ENCODE data around the gene MAP1B. TPM values are rescaled to one million over a fixed set of nuclear protein-coding genes. Genes with fewer than 3 reads are reported as not detected.

The MAP1B gene
- polyA plus RNA-seq, 1 donor from 2014 or later: 0.10 TPM

DNA sequence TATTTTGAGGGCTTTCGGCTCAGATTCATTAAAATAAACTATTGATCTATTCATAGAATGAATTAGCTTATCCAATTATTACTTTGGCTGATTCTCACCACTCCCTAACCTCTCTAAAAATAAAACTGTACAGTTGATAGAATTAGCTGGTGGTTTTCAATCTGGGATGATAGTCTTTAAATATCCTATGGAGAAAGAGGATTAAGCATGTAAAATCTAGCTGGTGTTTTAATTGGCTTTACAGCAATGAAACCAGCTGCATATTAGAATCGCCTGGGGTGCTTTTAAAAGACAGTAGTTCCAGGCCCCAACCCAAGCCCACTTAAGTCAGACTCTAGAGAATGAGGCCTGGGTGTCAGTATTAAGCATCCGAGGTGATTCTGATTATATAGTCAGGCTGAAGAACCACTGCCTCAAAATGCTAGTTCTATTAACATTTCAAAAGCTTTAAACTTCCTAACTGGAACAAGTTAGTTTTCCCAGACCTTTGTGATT, 95.1 kb downstream of the MAP1B start:
- H3K27me3 Mint-ChIP-seq: peaks cover 2% of the 10 kb centered on the region
- H3K27ac Mint-ChIP-seq: no peak overlapping the region
- no peaks in the 10 kb centered on the region for H3K4me1 Mint-ChIP-seq
- H3K36me3 Mint-ChIP-seq: peaks cover 4% of the 10 kb centered on the region
- no peak overlapping the region for H3K4me3 Mint-ChIP-seq
- H3K9me3 Mint-ChIP-seq: no peaks in the 10 kb centered on the region

DNA sequence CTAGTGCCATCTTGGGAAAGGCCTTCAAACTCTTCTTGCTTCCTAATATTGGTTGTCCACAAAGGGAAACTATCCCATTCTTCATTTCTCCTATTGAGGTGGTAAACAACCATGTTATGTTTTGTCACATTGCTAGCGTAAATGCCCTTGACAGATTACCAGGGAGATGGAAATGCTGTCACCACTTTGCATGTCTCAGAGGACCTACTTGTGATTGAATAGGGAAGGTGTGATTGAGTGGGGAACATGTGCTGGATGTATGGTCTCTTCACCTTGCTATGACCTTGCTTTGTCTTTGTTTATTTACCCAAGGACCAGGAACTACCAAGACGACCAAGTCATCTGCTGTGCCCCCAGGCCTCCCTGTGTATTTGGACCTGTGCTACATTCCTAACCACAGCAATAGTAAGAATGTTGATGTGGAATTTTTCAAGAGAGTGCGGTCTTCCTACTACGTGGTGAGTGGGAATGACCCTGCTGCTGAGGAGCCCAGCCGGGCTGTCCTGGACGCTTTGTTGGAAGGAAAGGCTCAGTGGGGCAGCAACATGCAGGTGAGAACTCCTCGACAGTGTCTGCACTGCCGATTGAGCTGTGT, 96.1 kb downstream of the MAP1B start:
- H3K36me3 Mint-ChIP-seq: peaks cover 4% of the 10 kb centered on the region
- no peak overlapping the region for H3K27ac Mint-ChIP-seq
- H3K9me3 Mint-ChIP-seq: no peaks in the 10 kb centered on the region
- H3K4me3 Mint-ChIP-seq: no peak overlapping the region
- no peaks in the 10 kb centered on the region for H3K4me1 Mint-ChIP-seq
- H3K27me3 Mint-ChIP-seq: peaks cover 2% of the 10 kb centered on the region

DNA sequence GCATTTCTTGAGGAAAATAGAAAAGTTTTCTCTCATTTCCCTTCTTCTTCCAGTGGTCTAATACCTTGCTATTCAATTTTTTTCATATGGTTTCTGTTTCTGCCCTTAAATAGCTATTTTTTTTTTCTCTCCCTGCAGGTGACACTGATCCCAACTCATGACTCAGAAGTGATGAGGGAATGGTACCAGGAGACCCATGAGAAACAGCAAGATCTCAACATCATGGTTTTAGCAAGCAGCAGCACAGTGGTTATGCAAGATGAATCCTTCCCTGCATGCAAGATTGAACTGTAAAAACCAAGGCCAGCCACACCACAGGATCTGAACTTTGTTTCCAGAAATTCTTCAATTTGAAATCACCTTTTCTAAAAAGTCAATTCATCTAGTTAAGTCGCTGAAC, 97.7 kb downstream of the MAP1B start:
- Mint-ChIP-seq H3K36me3 (peaks cover 2% of the 10 kb centered on the region), H3K4me3 (no peak overlapping the region), H3K27ac (no peak overlapping the region), H3K4me1 (no peaks in the 10 kb centered on the region), H3K27me3 (no peaks in the 10 kb centered on the region), H3K9me3 (no peaks in the 10 kb centered on the region)

DNA sequence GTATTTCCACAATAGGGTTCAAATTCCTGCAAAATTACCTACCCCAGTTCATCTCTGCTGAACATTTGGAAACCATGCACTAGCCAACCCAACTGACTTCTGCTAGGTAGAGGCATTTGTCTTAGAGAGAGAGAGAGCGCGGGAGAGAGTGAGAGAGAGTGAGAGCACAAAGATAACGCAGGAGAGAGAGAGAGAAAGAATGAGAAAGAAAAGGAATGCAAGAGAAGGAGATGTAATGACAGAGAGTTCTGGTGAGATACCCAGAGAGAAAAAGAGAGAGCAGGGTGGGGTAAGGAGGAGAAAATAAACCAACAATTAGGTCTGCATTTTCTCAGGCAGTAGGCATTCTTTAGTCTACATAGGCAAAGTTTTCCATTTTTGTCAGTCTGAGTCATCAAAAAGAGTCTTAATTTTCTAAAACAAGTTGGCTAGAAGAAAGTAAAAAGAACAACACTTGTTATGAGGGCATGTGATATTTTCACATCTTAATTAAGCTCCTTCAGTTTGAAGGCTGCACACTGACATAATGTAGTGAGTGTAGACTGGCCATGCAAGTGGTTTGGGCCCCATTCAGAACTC, 98.2 kb downstream of the MAP1B start:
- Mint-ChIP-seq H3K4me1 (no peaks in the 10 kb centered on the region), H3K4me3 (no peak overlapping the region), H3K9me3 (no peaks in the 10 kb centered on the region), H3K27ac (peak overlapping the region in 1 of 3 donors; percentile 21), H3K36me3 (peaks cover 2% of the 10 kb centered on the region), H3K27me3 (no peaks in the 10 kb centered on the region)

DNA sequence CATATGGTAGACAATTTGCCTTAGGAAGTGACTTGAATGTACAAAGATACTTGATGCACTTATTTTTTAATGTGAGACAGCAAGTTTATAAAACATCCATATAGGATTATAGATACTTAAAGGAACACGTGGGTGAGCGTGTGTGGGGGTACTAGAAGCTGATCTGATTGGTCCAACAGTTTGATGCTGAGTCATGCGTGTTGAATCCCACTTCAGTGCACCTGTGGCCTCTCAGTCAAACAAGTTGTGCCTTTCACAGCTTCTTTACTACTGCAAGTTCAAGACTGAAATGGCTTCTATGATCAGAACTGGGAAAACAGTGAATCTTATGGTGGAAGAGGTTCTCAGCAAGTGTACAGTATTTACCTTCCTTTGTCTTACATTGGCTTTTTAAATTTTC, 98.9 kb downstream of the MAP1B start:
- H3K4me3 Mint-ChIP-seq: no peak overlapping the region
- peak overlapping the region in 1 of 3 donors; percentile 21 for H3K27ac Mint-ChIP-seq
- H3K27me3 Mint-ChIP-seq: no peaks in the 10 kb centered on the region
- H3K9me3 Mint-ChIP-seq: no peaks in the 10 kb centered on the region
- peaks cover 2% of the 10 kb centered on the region for H3K36me3 Mint-ChIP-seq
- H3K4me1 Mint-ChIP-seq: no peaks in the 10 kb centered on the region

DNA sequence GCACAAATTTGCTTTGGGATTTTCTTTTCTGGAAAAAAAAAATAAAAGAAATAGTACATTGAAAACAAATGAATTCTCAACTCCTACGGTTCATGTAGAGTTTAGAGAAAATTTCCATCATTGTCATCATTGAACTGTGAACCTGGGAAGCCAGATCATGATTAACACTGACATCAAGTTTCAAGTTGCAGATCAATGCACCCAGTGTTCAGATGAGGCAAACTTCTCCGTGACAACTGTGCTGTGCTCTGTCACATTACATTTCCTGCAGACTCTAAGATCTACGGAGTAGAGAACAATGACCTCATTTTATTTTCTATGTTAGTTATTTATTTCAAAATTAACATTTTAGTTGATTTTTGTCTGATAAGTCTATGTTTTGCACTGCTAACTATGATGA, 99.7 kb downstream of the MAP1B start:
- H3K4me1 Mint-ChIP-seq: no peaks in the 10 kb centered on the region

DNA sequence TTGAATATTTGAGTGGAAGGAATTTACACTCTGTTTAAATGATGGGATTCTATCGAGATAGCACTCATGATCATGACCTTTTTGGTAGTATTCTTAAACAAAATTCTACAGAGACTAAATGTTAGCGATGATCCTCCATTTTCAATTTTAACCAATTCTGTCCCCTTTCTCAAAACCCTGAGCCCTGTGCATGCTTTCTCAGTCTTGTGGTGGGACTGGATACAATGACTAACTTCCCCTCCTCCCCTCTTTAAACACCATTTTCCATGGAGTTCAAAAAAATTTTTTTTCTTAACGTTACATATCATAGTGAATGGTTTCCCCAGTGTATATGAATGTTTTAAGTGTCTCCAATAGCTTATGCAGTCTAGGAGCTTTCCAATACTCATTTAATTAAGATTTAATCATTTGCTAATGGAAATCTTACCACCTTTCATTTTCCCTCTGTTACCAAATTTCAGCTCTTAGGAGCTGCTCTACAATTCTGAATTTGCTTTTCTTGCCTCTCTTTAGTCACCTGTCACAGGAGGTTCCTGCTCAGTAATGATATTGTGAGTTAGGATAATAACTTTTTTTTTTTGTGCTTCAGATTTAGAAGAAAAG, 101.2 kb downstream of the MAP1B start:
- no peaks in the 10 kb centered on the region for H3K4me1 Mint-ChIP-seq
- no peak overlapping the region for H3K4me3 Mint-ChIP-seq
- H3K27ac Mint-ChIP-seq: peak overlapping the region in 1 of 3 donors; percentile 6
- H3K9me3 Mint-ChIP-seq: no peaks in the 10 kb centered on the region
- H3K36me3 Mint-ChIP-seq: peaks cover 2% of the 10 kb centered on the region
- H3K27me3 Mint-ChIP-seq: no peaks in the 10 kb centered on the region

More for the DNA sequence above, 99.7 kb downstream of the MAP1B start:
- H3K36me3 Mint-ChIP-seq: peaks cover 2% of the 10 kb centered on the region
- H3K27ac Mint-ChIP-seq: no peak overlapping the region
- H3K9me3 Mint-ChIP-seq: no peaks in the 10 kb centered on the region
- no peaks in the 10 kb centered on the region for H3K27me3 Mint-ChIP-seq
- H3K4me3 Mint-ChIP-seq: no peak overlapping the region

DNA sequence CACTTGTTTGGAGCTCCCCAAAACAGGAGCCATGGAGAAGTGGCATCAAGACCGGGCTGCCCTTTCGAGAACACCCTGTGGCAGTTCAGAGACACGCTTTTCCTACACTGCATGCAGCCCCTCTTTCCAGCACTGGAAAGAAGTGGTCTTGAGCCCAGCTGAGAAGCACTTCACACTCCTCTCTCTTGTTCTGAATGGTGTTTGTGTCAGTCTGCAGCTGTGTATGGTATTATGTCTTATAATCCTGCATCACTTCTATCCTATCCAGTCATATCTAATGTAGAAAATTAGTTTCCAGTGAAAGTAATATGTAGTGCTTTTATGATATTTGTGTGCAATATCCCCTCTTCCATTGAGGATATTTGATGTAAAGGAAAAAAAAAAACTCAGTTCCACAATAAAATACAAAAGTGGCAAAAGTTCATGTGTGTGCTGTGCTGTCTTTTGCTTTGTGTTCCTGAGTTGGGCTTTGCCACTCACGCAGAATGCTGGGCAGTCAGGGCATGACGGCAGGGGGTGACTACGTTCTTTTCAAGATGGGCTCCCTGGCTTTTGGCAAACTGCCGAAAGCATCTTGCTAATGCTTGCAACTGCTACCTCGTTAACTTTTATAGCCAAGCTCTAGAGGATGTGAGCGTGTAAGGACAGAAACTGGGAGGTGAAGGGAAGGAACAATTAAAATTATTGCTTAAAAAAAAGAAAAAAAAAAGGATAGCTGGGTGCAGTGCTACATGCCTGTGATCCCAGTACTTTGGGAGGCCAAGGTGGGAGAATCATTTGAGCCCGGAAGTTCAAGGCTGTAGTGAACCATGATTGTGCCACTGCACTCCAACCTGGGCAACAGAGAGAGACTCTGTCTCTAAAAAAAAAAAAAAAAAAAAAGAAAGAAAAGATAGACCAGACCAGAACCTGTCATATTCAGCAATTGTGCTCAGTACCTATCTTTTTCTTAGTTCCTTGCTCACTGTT, 102.2 kb downstream of the MAP1B start:
- no peaks in the 10 kb centered on the region for H3K27me3 Mint-ChIP-seq
- H3K4me1 Mint-ChIP-seq: no peaks in the 10 kb centered on the region
- no peak overlapping the region for H3K4me3 Mint-ChIP-seq
- H3K36me3 Mint-ChIP-seq: peaks cover 2% of the 10 kb centered on the region
- H3K9me3 Mint-ChIP-seq: no peaks in the 10 kb centered on the region
- H3K27ac Mint-ChIP-seq: peak overlapping the region in 1 of 3 donors; percentile 23

DNA sequence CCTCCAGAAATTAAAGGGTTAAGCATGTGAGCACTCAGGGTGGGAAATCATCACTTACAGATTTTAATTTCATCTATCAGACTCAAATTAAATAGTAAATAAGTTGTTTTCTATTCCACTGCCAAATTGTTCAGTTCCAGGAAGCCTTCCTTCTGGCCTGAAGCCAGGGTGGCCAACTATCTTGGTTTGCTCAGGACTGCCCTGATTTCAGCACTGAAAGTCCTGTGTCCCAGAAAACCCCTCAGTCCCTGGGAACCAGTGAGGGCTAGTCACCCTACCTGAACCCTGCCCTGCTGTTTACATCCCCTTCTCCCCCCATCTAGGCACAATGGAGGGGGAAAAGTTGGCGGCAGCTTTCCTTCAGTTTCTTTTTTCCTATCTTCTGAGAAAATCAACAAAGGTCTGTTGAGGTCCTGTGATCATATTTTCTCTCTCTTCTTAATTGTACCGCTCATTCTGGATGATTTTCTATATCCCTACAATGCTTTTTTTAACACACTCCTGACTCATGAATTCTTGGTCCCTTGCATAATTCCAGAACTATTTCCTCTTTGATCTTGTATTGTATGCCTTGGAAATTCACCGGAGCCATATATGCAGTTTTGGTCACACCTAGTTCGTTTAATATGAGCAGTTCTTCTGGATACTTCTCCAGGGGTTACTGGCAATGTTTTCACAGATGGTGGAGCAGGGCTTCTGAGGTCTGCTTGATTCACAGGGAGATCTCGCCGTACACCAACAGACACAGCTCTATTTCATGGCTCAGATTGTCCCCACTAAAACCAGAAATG, 103.8 kb downstream of the MAP1B start:
- Mint-ChIP-seq H3K36me3 (no peaks in the 10 kb centered on the region), H3K27me3 (no peaks in the 10 kb centered on the region), H3K4me3 (no peak overlapping the region), H3K4me1 (no peaks in the 10 kb centered on the region), H3K27ac (no peak overlapping the region), H3K9me3 (no peaks in the 10 kb centered on the region)

DNA sequence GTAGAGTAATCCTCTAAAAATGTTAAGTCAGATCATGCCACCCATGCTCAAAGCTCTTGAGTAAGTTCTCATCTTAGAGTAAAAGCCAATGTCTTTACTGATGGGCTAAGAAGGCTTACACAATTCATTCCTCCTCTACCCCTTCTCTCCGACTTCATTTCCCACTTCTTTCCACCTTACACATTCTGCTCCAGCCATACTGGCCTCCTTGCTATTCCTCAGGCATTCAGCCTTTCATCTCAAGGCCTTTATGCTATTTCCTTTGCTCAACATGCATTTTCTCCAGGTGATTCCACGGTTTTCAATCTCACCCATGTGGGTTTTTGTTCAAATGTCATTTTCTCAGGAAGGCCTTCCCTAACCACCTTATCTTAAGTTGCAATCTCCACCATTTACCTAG, 104.9 kb downstream of the MAP1B start:
- no peaks in the 10 kb centered on the region for H3K9me3 Mint-ChIP-seq
- H3K27ac Mint-ChIP-seq: peak overlapping the region in 1 of 3 donors; percentile 19
- H3K4me3 Mint-ChIP-seq: no peak overlapping the region
- no peaks in the 10 kb centered on the region for H3K27me3 Mint-ChIP-seq
- H3K36me3 Mint-ChIP-seq: peaks cover 2% of the 10 kb centered on the region
- H3K4me1 Mint-ChIP-seq: no peaks in the 10 kb centered on the region

DNA sequence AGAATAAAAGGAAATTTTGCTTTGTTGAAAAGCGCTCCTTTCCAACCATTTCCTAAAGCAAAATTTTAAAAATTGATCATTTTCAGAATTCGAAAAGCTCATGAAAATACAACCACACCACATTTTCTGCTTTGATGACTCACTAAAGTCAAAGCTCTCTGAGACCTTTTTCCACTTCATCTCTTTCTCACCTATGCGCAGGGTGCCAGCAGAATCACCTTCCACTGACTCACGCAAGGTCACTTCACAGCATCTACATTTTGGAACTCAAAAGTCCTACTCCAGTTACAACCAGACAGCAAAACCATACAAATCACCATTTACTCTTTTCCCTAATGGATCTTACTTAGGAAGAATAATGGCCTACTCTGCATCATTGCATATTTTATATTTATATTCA, 106.2 kb downstream of the MAP1B start:
- Mint-ChIP-seq H3K27ac (no peak overlapping the region), H3K9me3 (no peaks in the 10 kb centered on the region), H3K4me3 (no peak overlapping the region), H3K36me3 (peaks cover 12% of the 10 kb centered on the region), H3K27me3 (no peaks in the 10 kb centered on the region), H3K4me1 (no peaks in the 10 kb centered on the region)

DNA sequence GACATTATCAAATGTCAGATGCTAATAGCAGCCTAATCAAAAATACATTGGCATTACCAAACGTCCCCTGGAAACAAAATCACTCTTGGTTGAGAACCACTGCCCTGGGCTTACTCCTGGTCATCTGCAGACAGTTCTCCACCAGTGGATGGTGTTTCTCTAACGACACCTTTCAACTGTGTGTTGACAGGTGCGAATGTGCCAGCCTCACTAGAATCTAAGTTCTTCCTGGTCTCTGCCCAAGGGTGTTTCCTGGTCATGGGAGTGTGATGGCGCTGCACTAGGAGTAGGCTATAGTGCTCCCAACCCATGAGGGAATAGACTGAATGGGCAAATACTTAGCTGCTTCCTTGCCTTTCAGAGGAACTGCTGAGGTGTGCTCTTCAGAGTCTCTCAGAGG, 106.9 kb downstream of the MAP1B start:
- Mint-ChIP-seq H3K36me3 (peaks cover 14% of the 10 kb centered on the region), H3K4me3 (no peak overlapping the region), H3K27me3 (no peaks in the 10 kb centered on the region), H3K27ac (no peak overlapping the region), H3K4me1 (no peaks in the 10 kb centered on the region), H3K9me3 (no peaks in the 10 kb centered on the region)

DNA sequence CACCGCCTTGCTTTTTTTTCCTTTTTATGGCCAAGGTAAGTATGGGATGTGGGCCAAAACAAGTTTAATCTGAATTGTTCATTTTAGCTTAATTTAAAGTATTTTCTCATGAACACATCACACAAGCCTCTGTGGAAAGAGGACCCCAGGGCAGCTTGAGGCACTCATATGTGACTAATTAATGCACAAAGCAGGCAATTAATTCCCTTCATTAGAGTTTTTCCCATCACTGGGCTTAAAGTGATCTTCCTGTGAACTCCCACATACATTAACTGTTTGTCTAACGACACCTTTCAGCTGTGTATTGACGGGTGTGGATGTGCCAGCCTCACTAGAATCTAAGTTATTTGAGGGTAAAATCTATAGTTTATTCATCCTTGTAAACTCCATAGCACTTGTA, 109.5 kb downstream of the MAP1B start:
- no peaks in the 10 kb centered on the region for H3K27me3 Mint-ChIP-seq
- no peaks in the 10 kb centered on the region for H3K4me1 Mint-ChIP-seq
- H3K4me3 Mint-ChIP-seq: no peak overlapping the region
- no peak overlapping the region for H3K27ac Mint-ChIP-seq
- H3K36me3 Mint-ChIP-seq: peaks cover 18% of the 10 kb centered on the region
- H3K9me3 Mint-ChIP-seq: no peaks in the 10 kb centered on the region

DNA sequence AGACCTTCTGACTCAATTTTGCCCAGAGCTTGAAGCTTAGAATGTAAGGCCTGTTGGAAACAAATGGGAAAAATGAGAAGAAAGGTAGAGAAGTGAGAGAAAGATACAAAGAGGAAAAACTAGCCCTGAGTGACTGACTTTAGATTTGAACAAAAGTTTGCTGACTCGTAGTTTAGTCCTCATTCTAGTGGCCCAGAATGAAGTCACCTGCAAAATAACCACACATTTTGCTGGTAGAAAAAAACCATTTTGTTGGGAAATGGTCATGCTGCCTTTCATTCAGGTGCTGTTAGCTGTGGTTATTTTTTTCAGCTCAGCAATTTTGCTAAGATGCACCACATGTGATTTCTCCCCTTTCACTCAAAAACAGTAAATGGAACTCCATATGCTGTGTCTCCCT, 113.8 kb downstream of the MAP1B start:
- no peaks in the 10 kb centered on the region for H3K4me1 Mint-ChIP-seq
- H3K27me3 Mint-ChIP-seq: no peaks in the 10 kb centered on the region
- no peak overlapping the region for H3K4me3 Mint-ChIP-seq
- H3K9me3 Mint-ChIP-seq: no peaks in the 10 kb centered on the region
- H3K27ac Mint-ChIP-seq: no peak overlapping the region
- H3K36me3 Mint-ChIP-seq: peaks cover 24% of the 10 kb centered on the region
